Testis (tissue), 3 donors: Measurements from ENCODE around the gene RHEX. TPM values are rescaled to one million over a fixed set of nuclear protein-coding genes. Genes with fewer than 3 reads are reported as not detected.

Source experiments
- DNase-seq: peaks from one replicate; pipeline ENCODE4 v3.0.0-alpha.2; 2019
- H3K27ac ChIP-seq, 2 donors: fragments of 200-600 bp; sonication (generic); one replicate each; pipeline ENCODE4 v1.5.1; 2019
- H3K27me3 ChIP-seq: fragments of 200-600 bp; sonication (generic); one replicate; pipeline ENCODE4 v1.5.1; 2019
- H3K36me3 ChIP-seq: fragments of 200-600 bp; sonication (generic); one replicate; pipeline ENCODE4 v1.5.1; 2017; ENCODE audit warnings: low read depth; ENCODE audit errors: missing control alignments
- H3K4me1 ChIP-seq: fragments of 200-600 bp; sonication (generic); one replicate; pipeline ENCODE4 v1.5.1; 2019
- H3K4me3 ChIP-seq, 2 donors: fragments of 200-600 bp; sonication (generic); one replicate each; pipeline ENCODE4 v1.5.1; 2017 to 2019
- H3K9me3 ChIP-seq: fragments of 200-600 bp; sonication (generic); one replicate; pipeline ENCODE4 v1.5.1; 2017
- POLR2A ChIP-seq: fragments of 450-650 bp; IDR thresholded peaks from one replicate; pipeline ENCODE4 v1.6.1; 2017; ENCODE audit warnings: antibody characterized with exemption, mild to moderate bottlenecking, moderate library complexity
- WGBS, 2 donors: methylation state at CpG; one replicate each; pipeline ENCODE4 v1.1.5; 2018; 5-methylcytosine and 5-hydroxymethylcytosine counted together
- intact Hi-C: fragments of 100-400 bp; cut with DNase I; formaldehyde crosslinking; loops from one replicate; pipeline ENCODE4 v1.15.1; 2023; ENCODE audit warnings: low total_unique reads
- polyA plus RNA-seq: library from polyadenylated mRNA; stranded (reverse); fragments of 350-450 nt; fragmentation: Illumina TruSeq; extraction: RNeasy Lipid Tissue Mini Kit (QIAGEN cat#74804); gene quantifications from one replicate; pipeline ENCODE4 v1.2.3, GENCODE V29; 2014; ENCODE audit warnings: low read depth, low replicate concordance; ENCODE audit not compliant: insufficient read depth
- small RNA-seq, 2 donors: library from RNA; depleted of rRNA; stranded (forward); fragments of <200 nt; gene quantifications; one replicate each; pipeline ENCODE3, GENCODE V24; 2016
- total RNA-seq, 2 donors: library from RNA; depleted of rRNA; stranded (reverse); fragments of >200 nt; gene quantifications; one replicate each; pipeline ENCODE4 v1.2.3, GENCODE V29; 2016
- TF ChIP-seq, protein P1 (sequence below), 3 experiments: fragments of 450-650 bp in 2 of 3; fragments of 200-600 bp in 1 of 3; sonication (generic) in 1 of 3; IDR thresholded peaks; one replicate each; pipeline ENCODE4 v1.5.1; 2016 to 2019; ENCODE audit warnings: antibody characterized with exemption in 3 of 3, mild to moderate bottlenecking in 2 of 3, moderate library complexity in 1 of 3

RHEX gene
- total and polyA plus RNA-seq, 3 donors from 2014 or later: 2.4 to 3.0 (median 2.9) TPM

GRCh38 chr1:206145771-206146290 lies 92.9 kb downstream of the RHEX start:
- no peak for TF ChIP-seq POLR2A
- TF ChIP-seq, protein P1, sequence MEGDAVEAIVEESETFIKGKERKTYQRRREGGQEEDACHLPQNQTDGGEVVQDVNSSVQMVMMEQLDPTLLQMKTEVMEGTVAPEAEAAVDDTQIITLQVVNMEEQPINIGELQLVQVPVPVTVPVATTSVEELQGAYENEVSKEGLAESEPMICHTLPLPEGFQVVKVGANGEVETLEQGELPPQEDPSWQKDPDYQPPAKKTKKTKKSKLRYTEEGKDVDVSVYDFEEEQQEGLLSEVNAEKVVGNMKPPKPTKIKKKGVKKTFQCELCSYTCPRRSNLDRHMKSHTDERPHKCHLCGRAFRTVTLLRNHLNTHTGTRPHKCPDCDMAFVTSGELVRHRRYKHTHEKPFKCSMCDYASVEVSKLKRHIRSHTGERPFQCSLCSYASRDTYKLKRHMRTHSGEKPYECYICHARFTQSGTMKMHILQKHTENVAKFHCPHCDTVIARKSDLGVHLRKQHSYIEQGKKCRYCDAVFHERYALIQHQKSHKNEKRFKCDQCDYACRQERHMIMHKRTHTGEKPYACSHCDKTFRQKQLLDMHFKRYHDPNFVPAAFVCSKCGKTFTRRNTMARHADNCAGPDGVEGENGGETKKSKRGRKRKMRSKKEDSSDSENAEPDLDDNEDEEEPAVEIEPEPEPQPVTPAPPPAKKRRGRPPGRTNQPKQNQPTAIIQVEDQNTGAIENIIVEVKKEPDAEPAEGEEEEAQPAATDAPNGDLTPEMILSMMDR (IDR thresholded peaks at IDR 0.05): no peak
- no peak overlapping the region for H3K27ac ChIP-seq
- DNase-seq: no peak
- 71 to 81% methylated on average over 3 of the region's 3 CpGs for WGBS, 2 donors
- intact Hi-C loops: no loop called here
- no peaks in the 10 kb centered on the region for H3K9me3 ChIP-seq
- no peaks in the 10 kb centered on the region for H3K4me1 ChIP-seq
- no peak overlapping the region for H3K4me3 ChIP-seq
- H3K36me3 ChIP-seq: no peaks in the 10 kb centered on the region
- no peaks in the 10 kb centered on the region for H3K27me3 ChIP-seq

Small RNA genes within 50 kb of the gene (small RNA-seq; reads per million reads assigned to genes)
- gene RF00271: 0 reads per million in 2 donors

Other genes starting within 250 kb of the RHEX start
- gene SLC41A1, start 240.0 kb upstream of the RHEX start, total RNA-seq: 100 to 1,000 TPM; 122 to 137 TPM
- gene SLC41A1, start 240.0 kb upstream of the RHEX start, polyA plus RNA-seq: 94.7 TPM
- under 1 TPM; 0.71 to 0.81 TPM for gene PM20D1, start 203.0 kb upstream of the RHEX start, total RNA-seq
- gene PM20D1, start 203.0 kb upstream of the RHEX start, polyA plus RNA-seq: 1.7 TPM
- under 1 TPM; 0.24 to 0.43 TPM for gene SLC26A9, start 109.7 kb upstream of the RHEX start, total RNA-seq
- gene SLC26A9, start 109.7 kb upstream of the RHEX start, polyA plus RNA-seq: 0.26 TPM
- 1 to 10 TPM; 1.7 to 8.4 TPM for gene RAB7B, start 49.8 kb upstream of the RHEX start, total RNA-seq
- 6.2 TPM for gene RAB7B, start 49.8 kb upstream of the RHEX start, polyA plus RNA-seq
- under 1 TPM in 1 of 2 donors, not detected in 1; 0.16 TPM for gene CTSE, start 29.3 kb upstream of the RHEX start, total RNA-seq
- 0.98 TPM for gene CTSE, start 29.3 kb upstream of the RHEX start, polyA plus RNA-seq
- gene AVPR1B, start 64.2 kb downstream of the RHEX start, total RNA-seq: not detected
- gene AVPR1B, start 64.2 kb downstream of the RHEX start, polyA plus RNA-seq: not detected
- gene FAM72A, start 149.7 kb downstream of the RHEX start, total RNA-seq: 1 to 10 TPM; 4.9 to 7.2 TPM
- gene FAM72A, start 149.7 kb downstream of the RHEX start, polyA plus RNA-seq: 13.7 TPM
- gene SRGAP2, start 150.4 kb downstream of the RHEX start, total RNA-seq: 10 to 100 TPM; 52.8 to 54.3 TPM
- 34.4 TPM for gene SRGAP2, start 150.4 kb downstream of the RHEX start, polyA plus RNA-seq